Fibroblast of lung (primary cell): ENCODE measurements around the gene SLC47A1.

Experiments
- EZH2 ChIP-seq: IDR thresholded peaks from 2 replicates; pipeline ENCODE4 v1.5.1; 2012; ENCODE audit warnings: low read length, control low read depth, mild to moderate bottlenecking; ENCODE audit errors: missing control alignments
- TF ChIP-seq, protein P1 (sequence below), 2 donors: IDR thresholded peaks in 1 of 2; conservative IDR thresholded peaks in 1 of 2; 1 replicate in 1 of 2; 2 replicates in 1 of 2; pipeline ENCODE4 v1.5.1; 2011 to 2012; ENCODE audit warnings: low read length in 2 of 2, control low read depth in 1 of 2, inconsistent platforms in 1 of 2, low read depth in 1 of 2, mild to moderate bottlenecking in 1 of 2

DNA sequence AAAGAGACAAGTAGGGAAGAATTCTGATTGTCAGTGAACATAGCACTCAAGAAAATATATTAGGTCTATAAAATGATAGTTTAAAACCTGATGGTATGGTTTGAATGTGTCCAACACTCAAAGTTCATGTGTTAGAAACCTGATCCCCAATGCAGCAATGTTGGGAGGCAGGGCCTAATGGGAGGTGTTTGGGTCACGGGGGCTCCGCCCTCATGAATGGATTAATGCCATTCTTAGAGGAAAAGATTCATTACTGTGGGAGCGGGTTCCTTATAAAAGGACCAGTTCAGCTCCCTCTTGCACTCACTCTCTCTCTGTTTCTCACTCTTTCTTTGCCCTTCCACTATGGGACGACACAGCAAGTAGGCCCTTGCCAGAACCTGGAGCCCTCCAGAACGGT is 41.5 kb upstream of the SLC47A1 start:
- TF ChIP-seq, protein P1, sequence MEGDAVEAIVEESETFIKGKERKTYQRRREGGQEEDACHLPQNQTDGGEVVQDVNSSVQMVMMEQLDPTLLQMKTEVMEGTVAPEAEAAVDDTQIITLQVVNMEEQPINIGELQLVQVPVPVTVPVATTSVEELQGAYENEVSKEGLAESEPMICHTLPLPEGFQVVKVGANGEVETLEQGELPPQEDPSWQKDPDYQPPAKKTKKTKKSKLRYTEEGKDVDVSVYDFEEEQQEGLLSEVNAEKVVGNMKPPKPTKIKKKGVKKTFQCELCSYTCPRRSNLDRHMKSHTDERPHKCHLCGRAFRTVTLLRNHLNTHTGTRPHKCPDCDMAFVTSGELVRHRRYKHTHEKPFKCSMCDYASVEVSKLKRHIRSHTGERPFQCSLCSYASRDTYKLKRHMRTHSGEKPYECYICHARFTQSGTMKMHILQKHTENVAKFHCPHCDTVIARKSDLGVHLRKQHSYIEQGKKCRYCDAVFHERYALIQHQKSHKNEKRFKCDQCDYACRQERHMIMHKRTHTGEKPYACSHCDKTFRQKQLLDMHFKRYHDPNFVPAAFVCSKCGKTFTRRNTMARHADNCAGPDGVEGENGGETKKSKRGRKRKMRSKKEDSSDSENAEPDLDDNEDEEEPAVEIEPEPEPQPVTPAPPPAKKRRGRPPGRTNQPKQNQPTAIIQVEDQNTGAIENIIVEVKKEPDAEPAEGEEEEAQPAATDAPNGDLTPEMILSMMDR (conservative IDR thresholded peaks at IDR 0.05 in 1 of 2, IDR thresholded peaks at IDR 0.05 in 1 of 2; ENCODE audit: low read depth in 1 of 2, low read length in 2 of 2): no peak
- TF ChIP-seq EZH2: no peak
